Measurements from ENCODE around the gene RNF181.

DNA sequence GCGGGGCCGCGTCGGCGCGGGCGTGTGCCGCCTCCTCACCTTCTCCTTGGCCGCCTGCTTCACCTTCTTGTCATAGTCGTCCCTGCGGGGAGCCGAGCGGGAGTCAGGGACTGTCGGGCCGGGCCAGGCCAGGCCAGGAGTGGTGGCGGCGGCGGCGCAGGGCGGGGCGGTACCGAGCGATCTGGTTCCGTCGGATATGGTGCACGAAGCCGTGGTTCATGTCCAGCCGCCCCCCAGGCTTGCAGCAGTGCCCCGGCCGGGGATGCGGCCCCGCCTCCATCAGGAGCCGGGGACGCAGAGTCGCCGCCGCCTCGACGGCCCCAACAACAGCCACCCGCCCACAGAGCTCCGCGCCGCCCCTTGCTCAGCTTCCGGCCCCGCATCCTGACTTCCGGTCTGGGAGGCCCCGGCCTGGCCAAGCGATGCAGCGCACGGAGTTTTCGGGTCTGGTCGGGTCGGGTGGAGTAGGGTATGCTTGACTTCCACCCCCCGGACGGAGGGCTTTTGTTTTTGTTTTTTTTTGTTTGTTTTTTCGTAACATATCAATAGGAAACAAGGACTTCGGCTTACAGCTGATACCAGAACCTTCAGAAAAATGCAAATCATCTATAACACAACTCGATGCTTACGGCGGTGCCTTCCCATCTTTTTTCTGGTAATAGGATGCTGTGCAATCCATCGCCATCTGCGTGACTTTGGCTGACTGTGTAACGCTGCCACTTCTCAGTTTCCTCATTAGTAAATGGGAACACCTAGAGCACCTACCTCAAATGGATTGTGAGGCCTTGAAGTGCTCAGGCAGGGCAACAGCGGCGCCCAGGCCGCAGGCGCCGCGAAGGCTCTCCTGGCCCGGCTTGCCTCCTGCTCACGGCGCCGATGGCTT is 16.4 kb downstream of the RNF181 start, which contains the start of gene C2orf68:
- TF ChIP-seq, protein P1, sequence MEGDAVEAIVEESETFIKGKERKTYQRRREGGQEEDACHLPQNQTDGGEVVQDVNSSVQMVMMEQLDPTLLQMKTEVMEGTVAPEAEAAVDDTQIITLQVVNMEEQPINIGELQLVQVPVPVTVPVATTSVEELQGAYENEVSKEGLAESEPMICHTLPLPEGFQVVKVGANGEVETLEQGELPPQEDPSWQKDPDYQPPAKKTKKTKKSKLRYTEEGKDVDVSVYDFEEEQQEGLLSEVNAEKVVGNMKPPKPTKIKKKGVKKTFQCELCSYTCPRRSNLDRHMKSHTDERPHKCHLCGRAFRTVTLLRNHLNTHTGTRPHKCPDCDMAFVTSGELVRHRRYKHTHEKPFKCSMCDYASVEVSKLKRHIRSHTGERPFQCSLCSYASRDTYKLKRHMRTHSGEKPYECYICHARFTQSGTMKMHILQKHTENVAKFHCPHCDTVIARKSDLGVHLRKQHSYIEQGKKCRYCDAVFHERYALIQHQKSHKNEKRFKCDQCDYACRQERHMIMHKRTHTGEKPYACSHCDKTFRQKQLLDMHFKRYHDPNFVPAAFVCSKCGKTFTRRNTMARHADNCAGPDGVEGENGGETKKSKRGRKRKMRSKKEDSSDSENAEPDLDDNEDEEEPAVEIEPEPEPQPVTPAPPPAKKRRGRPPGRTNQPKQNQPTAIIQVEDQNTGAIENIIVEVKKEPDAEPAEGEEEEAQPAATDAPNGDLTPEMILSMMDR (optimal IDR thresholded peaks at IDR 0.05 in 1 of 3, IDR thresholded peaks at IDR 0.05 in 1 of 3, conservative IDR thresholded peaks at IDR 0.05 in 1 of 3; ENCODE audit: extremely low read depth in 1 of 3, insufficient read depth in 2 of 3, low read length in 3 of 3) = peak in 1 of 3 experiments; percentile 1
- TF ChIP-seq EZH2 (IDR thresholded peaks at IDR 0.05; ENCODE audit: low read length) = no peak
